HepG2 (cell line): Measurements from ENCODE around the gene GRAP. TPM values are rescaled to one million over a fixed set of nuclear protein-coding genes. Genes with fewer than 3 reads are reported as not detected.

Experiments used
- CEBPB ChIP-seq: IDR thresholded peaks from 2 replicates; pipeline ENCODE4 v1.6.1; 2011; ENCODE audit warnings: low read depth, low read length, improper control_type of control experiment, borderline replicate concordance
- HES4 ChIP-seq: sonication (generic); formaldehyde crosslinking; IDR thresholded peaks from 2 replicates; pipeline ENCODE4 v1.9.0; 2021; ENCODE audit warnings: mild to moderate bottlenecking, missing genetic modification reagents, borderline replicate concordance
- HMG20A ChIP-seq: IDR thresholded peaks from 2 replicates; pipeline ENCODE4 v1.6.1; 2016; ENCODE audit warnings: borderline replicate concordance
- KAT2B ChIP-seq: fragments of 150-350 bp; IDR thresholded peaks from 2 replicates; pipeline ENCODE4 v1.6.1; 2014; ENCODE audit warnings: low read depth, low read length, borderline replicate concordance
- MAF1 ChIP-seq: sonication (generic); formaldehyde crosslinking; IDR thresholded peaks from 2 replicates; pipeline ENCODE4 v1.5.0; 2020; ENCODE audit warnings: missing genetic modification reagents, borderline replicate concordance
- MIXL1 ChIP-seq: IDR thresholded peaks from 2 replicates; pipeline ENCODE4 v1.6.1; 2016
- NONO ChIP-seq, 2 experiments: fragments of 450-650 bp in 1 of 2; sonication (generic) in 1 of 2; formaldehyde crosslinking in 1 of 2; IDR thresholded peaks in 1 of 2; conservative IDR thresholded peaks in 1 of 2; 2 replicates each; pipeline versions ENCODE4 v1.6.1 to v1.8.0; 2017 to 2022; ENCODE audit warnings: mild to moderate bottlenecking in 1 of 2, missing genetic modification reagents in 1 of 2, moderate library complexity in 1 of 2
- PHF8 ChIP-seq: sonication (generic); formaldehyde crosslinking; IDR thresholded peaks from 2 replicates; pipeline ENCODE4 v1.5.0; 2020; ENCODE audit warnings: missing genetic modification reagents
- POLR2AphosphoS2 ChIP-seq: IDR thresholded peaks from 2 replicates; pipeline ENCODE4 v1.6.1; 2011; ENCODE audit warnings: low read depth, low read length, improper control_type of control experiment
- PRPF4 ChIP-seq: fragments of 200-400 bp; formaldehyde crosslinking; IDR thresholded peaks from 2 replicates; pipeline ENCODE4 v1.6.1; 2016; ENCODE audit warnings: low read length, low read depth; ENCODE audit not compliant: poor library complexity, severe bottlenecking
- SOX5 ChIP-seq: IDR thresholded peaks from 2 replicates; pipeline ENCODE4 v1.6.1; 2016; ENCODE audit warnings: borderline replicate concordance
- U2AF1 ChIP-seq: fragments of 200-400 bp; formaldehyde crosslinking; optimal IDR thresholded peaks from 2 replicates; pipeline ENCODE3; 2017; ENCODE audit warnings: mild to moderate bottlenecking, low read depth, low read length
- ZKSCAN8 ChIP-seq: IDR thresholded peaks from 2 replicates; pipeline ENCODE4 v1.6.1; 2016; ENCODE audit warnings: borderline replicate concordance, missing genetic modification reagents, missing compliant biosample characterization
- ZNF747 ChIP-seq: sonication (generic); formaldehyde crosslinking; IDR thresholded peaks from 2 replicates; pipeline ENCODE4 v1.8.1; 2023; ENCODE audit warnings: missing genetic modification reagents, mild to moderate bottlenecking, borderline replicate concordance
- ZSCAN22 ChIP-seq: sonication (generic); formaldehyde crosslinking; IDR thresholded peaks from 2 replicates; pipeline ENCODE4 v1.4.0; 2020; ENCODE audit warnings: mild to moderate bottlenecking, missing genetic modification reagents
- polyA plus RNA-seq, 8 experiments: library from polyadenylated mRNA; depleted of rRNA in 3 of 8; stranded (reverse) in 7 of 8; unstranded in 1 of 8; fragments of >200 nt; fragmentation: Illumina TruSeq in 4 of 8; extraction: Trizol in 4 of 8; gene quantifications; 2 replicates each; pipeline versions ENCODE4 v1.2.1 to v1.2.3, GENCODE V29; 2011 to 2016; ENCODE audit warnings: low read depth in 4 of 8, missing spikeins in 1 of 8, mixed read lengths in 1 of 8; ENCODE audit not compliant: insufficient read depth in 1 of 8
- total RNA-seq, 5 experiments: library from RNA; depleted of rRNA; stranded (reverse); fragments of >200 nt; fragmentation: Illumina TruSeq; extraction: Trizol; gene quantifications; 2 replicates each; pipeline ENCODE4 v1.2.3, GENCODE V29; 2016; ENCODE audit warnings: low read depth in 1 of 5
- TF ChIP-seq, protein P1 (sequence below): sonication (generic); formaldehyde crosslinking; conservative IDR thresholded peaks from 2 replicates; pipeline ENCODE4 v1.4.0; 2020; ENCODE audit warnings: mild to moderate bottlenecking, missing genetic modification reagents, moderate library complexity
- TF ChIP-seq, protein P2 (sequence below), 2 experiments: IDR thresholded peaks; 2 replicates each; pipeline ENCODE4 v1.6.1; 2011 to 2012; ENCODE audit warnings: low read length in 2 of 2, borderline replicate concordance in 1 of 2, low read depth in 1 of 2, mild to moderate bottlenecking in 1 of 2, moderate library complexity in 1 of 2
- TF ChIP-seq, protein P3 (sequence below): sonication (generic); formaldehyde crosslinking; IDR thresholded peaks from 2 replicates; pipeline ENCODE4 v1.5.0; 2020; ENCODE audit warnings: missing genetic modification reagents
- TF ChIP-seq, protein P4 (sequence below): sonication (generic); formaldehyde crosslinking; IDR thresholded peaks from 2 replicates; pipeline ENCODE4 v1.4.0; 2020; ENCODE audit warnings: missing genetic modification reagents

The GRAP gene
- total and polyA plus RNA-seq, 2 of the 13 experiments (the other 11 are each of a cell fraction or from before 2014, with no cell fraction given): 0.77 to 1.7 TPM

DNA sequence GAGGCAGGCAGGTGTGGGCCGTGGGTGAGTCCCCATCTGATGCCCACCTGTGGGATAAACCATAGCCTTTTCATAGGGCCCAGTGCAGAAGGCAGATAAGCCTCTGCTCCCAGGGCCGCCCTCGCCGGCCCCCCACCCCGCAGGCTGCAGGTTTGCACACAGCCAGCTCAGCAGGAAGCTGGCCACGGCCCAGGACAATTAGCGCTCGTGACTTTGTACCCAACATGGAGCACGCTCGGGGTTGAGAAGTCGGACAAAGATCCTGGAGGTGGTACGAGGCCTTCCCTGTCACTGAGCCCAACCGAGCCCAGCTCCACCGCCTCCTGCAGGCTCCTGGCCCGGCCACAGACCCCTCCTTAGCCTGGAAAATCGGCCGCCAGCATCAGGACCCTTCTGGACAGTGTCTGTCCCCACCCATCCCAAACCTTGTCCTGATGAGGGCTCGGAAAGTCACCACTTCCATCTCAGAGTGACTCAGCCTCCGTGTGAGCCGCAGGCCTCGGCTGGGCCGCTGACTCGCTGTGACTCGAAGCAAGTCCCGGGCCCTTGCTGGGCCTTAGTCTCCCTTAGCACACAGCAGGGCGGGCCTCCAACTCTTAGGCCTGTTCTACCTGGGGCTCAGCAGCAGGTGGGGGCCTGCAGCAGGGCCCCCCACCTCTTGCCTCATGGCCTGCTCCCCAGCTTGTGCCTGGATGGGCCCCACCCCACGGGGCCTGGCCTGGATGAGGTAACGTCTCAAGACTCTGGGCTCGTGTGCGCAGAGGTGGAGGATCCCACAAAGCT is 64.9 kb downstream of the GRAP start (continued):
- TF ChIP-seq, protein P1, sequence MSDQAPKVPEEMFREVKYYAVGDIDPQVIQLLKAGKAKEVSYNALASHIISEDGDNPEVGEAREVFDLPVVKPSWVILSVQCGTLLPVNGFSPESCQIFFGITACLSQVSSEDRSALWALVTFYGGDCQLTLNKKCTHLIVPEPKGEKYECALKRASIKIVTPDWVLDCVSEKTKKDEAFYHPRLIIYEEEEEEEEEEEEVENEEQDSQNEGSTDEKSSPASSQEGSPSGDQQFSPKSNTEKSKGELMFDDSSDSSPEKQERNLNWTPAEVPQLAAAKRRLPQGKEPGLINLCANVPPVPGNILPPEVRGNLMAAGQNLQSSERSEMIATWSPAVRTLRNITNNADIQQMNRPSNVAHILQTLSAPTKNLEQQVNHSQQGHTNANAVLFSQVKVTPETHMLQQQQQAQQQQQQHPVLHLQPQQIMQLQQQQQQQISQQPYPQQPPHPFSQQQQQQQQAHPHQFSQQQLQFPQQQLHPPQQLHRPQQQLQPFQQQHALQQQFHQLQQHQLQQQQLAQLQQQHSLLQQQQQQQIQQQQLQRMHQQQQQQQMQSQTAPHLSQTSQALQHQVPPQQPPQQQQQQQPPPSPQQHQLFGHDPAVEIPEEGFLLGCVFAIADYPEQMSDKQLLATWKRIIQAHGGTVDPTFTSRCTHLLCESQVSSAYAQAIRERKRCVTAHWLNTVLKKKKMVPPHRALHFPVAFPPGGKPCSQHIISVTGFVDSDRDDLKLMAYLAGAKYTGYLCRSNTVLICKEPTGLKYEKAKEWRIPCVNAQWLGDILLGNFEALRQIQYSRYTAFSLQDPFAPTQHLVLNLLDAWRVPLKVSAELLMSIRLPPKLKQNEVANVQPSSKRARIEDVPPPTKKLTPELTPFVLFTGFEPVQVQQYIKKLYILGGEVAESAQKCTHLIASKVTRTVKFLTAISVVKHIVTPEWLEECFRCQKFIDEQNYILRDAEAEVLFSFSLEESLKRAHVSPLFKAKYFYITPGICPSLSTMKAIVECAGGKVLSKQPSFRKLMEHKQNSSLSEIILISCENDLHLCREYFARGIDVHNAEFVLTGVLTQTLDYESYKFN (CRISPR knock-in tag): peak; percentile 83
- TF ChIP-seq ZNF747 (CRISPR knock-in tag) (no peak), MIXL1 (CRISPR knock-in tag) (peak; percentile 85; the same call in 1 of the 2 replicates), KAT2B (no peak), PRPF4 (no peak), U2AF1 (peak; percentile 70), HES4 (CRISPR knock-in tag) (no peak), MAF1 (CRISPR knock-in tag) (no peak), CEBPB (no peak), ZKSCAN8 (CRISPR knock-in tag) (0 out of 2 replicates have a peak, but pooled peaks have one; percentile 40), POLR2AphosphoS2 (no peak), ZSCAN22 (CRISPR knock-in tag) (no peak; the same call in 1 of the 2 replicates), NONO (IDR thresholded peaks at IDR 0.05) (no peak), NONO (CRISPR knock-in tag; conservative IDR thresholded peaks at IDR 0.05) (peak; percentile 57), SOX5 (CRISPR knock-in tag) (peak; percentile 82), HMG20A (CRISPR knock-in tag) (no peak; the same call in 1 of the 2 replicates), PHF8 (CRISPR knock-in tag) (peak; percentile 12; the same call in 1 of the 2 replicates)
- TF ChIP-seq, protein P2, sequence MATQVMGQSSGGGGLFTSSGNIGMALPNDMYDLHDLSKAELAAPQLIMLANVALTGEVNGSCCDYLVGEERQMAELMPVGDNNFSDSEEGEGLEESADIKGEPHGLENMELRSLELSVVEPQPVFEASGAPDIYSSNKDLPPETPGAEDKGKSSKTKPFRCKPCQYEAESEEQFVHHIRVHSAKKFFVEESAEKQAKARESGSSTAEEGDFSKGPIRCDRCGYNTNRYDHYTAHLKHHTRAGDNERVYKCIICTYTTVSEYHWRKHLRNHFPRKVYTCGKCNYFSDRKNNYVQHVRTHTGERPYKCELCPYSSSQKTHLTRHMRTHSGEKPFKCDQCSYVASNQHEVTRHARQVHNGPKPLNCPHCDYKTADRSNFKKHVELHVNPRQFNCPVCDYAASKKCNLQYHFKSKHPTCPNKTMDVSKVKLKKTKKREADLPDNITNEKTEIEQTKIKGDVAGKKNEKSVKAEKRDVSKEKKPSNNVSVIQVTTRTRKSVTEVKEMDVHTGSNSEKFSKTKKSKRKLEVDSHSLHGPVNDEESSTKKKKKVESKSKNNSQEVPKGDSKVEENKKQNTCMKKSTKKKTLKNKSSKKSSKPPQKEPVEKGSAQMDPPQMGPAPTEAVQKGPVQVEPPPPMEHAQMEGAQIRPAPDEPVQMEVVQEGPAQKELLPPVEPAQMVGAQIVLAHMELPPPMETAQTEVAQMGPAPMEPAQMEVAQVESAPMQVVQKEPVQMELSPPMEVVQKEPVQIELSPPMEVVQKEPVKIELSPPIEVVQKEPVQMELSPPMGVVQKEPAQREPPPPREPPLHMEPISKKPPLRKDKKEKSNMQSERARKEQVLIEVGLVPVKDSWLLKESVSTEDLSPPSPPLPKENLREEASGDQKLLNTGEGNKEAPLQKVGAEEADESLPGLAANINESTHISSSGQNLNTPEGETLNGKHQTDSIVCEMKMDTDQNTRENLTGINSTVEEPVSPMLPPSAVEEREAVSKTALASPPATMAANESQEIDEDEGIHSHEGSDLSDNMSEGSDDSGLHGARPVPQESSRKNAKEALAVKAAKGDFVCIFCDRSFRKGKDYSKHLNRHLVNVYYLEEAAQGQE (IDR thresholded peaks at IDR 0.05; ENCODE audit: borderline replicate concordance in 1 of 2, low read depth in 1 of 2, low read length in 2 of 2): no peak
- TF ChIP-seq, protein P3, sequence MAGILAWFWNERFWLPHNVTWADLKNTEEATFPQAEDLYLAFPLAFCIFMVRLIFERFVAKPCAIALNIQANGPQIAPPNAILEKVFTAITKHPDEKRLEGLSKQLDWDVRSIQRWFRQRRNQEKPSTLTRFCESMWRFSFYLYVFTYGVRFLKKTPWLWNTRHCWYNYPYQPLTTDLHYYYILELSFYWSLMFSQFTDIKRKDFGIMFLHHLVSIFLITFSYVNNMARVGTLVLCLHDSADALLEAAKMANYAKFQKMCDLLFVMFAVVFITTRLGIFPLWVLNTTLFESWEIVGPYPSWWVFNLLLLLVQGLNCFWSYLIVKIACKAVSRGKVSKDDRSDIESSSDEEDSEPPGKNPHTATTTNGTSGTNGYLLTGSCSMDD (CRISPR knock-in tag): no peak
- TF ChIP-seq, protein P4, sequence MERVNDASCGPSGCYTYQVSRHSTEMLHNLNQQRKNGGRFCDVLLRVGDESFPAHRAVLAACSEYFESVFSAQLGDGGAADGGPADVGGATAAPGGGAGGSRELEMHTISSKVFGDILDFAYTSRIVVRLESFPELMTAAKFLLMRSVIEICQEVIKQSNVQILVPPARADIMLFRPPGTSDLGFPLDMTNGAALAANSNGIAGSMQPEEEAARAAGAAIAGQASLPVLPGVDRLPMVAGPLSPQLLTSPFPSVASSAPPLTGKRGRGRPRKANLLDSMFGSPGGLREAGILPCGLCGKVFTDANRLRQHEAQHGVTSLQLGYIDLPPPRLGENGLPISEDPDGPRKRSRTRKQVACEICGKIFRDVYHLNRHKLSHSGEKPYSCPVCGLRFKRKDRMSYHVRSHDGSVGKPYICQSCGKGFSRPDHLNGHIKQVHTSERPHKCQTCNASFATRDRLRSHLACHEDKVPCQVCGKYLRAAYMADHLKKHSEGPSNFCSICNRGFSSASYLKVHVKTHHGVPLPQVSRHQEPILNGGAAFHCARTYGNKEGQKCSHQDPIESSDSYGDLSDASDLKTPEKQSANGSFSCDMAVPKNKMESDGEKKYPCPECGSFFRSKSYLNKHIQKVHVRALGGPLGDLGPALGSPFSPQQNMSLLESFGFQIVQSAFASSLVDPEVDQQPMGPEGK (CRISPR knock-in tag): peak; percentile 93
